ENCODE results near the gene SMCO3. TPM values are rescaled to one million over a fixed set of nuclear protein-coding genes. Genes with fewer than 3 reads are reported as not detected.

SMCO3 gene
- polyA plus RNA-seq, 1 experiment = 0.45 TPM

DNA sequence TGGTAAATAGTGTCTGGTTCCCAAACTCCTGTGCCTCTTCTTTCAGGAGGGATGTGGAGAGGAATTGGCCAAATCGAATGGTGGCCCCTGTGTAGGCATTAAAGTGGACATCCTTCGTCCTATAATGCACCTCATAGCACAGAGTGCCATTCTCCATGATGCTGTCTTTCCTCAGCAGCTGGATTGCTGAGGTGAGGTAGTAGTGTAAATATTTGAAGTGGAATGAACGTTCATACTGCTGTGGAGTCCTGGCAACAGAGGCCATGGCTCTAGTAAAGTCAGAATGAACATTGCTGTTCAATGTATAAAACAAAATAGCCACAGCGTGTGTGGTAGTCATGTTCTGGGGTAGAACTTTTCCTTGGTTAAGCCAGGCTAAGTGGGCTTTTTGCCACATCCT is 26.6 kb upstream of the SMCO3 start:
- Histone ChIP-seq H3K27me3 (ENCODE audit: control insufficient read depth, insufficient read depth, low read length) (no peaks in the 10 kb centered on the region), H3K36me3 (ENCODE audit: control insufficient read depth, insufficient read depth, low read length) (no peaks in the 10 kb centered on the region), H3K4me3 (ENCODE audit: low read depth, low read length) (no peak overlapping the region)
- ChIA-PET POLR2A (no interaction called here), CTCF (interaction anchor here (2.0 kb wide), 1 partner anchor 72 kb away, joined by 5 read pairs; no protein-coding TSS in a partner anchor)
- no peak for DNase-seq (ENCODE audit: low read depth)
- TF ChIP-seq CTCF (IDR thresholded peaks at IDR 0.05; ENCODE audit: insufficient read depth, low read depth, low read length) = no peak

DNA sequence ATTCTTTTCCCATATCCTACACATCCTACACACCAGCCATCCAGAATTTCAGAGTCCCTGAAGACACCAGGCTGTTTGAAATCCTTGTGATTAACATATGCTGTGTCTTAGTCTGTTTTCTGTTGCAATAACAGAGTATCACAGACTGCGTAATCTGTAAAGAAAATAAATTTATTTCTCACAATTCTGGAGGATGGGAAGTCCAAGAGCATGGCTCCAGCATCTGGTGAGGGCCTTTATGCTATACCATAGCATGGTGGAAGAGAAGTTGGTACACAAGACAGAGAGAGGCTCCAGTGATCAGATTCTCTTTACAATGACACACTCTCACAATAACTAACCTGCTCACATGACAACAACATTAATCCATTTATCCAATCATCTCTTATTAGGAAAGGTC is 25.3 kb upstream of the SMCO3 start:
- DNase-seq (ENCODE audit: low read depth) = no peak
- POLR2A ChIA-PET = no interaction called here
- TF ChIP-seq CTCF (IDR thresholded peaks at IDR 0.05; ENCODE audit: insufficient read depth, low read depth, low read length) = no peak
- Histone ChIP-seq H3K4me3 (ENCODE audit: low read depth, low read length) (no peak overlapping the region), H3K27me3 (ENCODE audit: control insufficient read depth, insufficient read depth, low read length) (no peaks in the 10 kb centered on the region), H3K36me3 (ENCODE audit: control insufficient read depth, insufficient read depth, low read length) (no peaks in the 10 kb centered on the region)
- CTCF ChIA-PET = no interaction called here

- ChIA-PET CTCF (interaction anchor here (0.5 to 1.6 kb wide), 4 partner anchors 12 to 385 kb away, joined by 3 to 6 read pairs (median 3); partner anchors contain the start of gene RERG), POLR2A (no interaction called here)
These were observed 22.6 kb upstream of the SMCO3 start for GRCh38 chr12:14836336-14837210.

GRCh38 chr12:14834509-14834908 is 20.5 kb upstream of the SMCO3 start:
- POLR2A ChIA-PET = no interaction called here
- DNase-seq (ENCODE audit: low read depth) = no peak
- CTCF ChIA-PET = interaction anchor here (1.1 to 1.3 kb wide), 2 partner anchors 23 to 32 kb away, joined by 3 read pairs; no protein-coding TSS in a partner anchor
- Histone ChIP-seq H3K36me3 (ENCODE audit: control insufficient read depth, insufficient read depth, low read length) (no peaks in the 10 kb centered on the region), H3K4me3 (ENCODE audit: low read depth, low read length) (no peak overlapping the region), H3K27me3 (ENCODE audit: control insufficient read depth, insufficient read depth, low read length) (no peaks in the 10 kb centered on the region)
- TF ChIP-seq CTCF (IDR thresholded peaks at IDR 0.05; ENCODE audit: insufficient read depth, low read depth, low read length) = no peak

More at GRCh38 chr12:14836336-14837210, 22.6 kb upstream of the SMCO3 start:
- no peak for DNase-seq (ENCODE audit: low read depth)
- no peak overlapping the region for H3K4me3 ChIP-seq (ENCODE audit: low read depth, low read length)
- no peak for TF ChIP-seq CTCF (IDR thresholded peaks at IDR 0.05; ENCODE audit: insufficient read depth, low read depth, low read length)
- H3K36me3 ChIP-seq (ENCODE audit: control insufficient read depth, insufficient read depth, low read length) = no peaks in the 10 kb centered on the region
- H3K27me3 ChIP-seq (ENCODE audit: control insufficient read depth, insufficient read depth, low read length) = no peaks in the 10 kb centered on the region

DNA sequence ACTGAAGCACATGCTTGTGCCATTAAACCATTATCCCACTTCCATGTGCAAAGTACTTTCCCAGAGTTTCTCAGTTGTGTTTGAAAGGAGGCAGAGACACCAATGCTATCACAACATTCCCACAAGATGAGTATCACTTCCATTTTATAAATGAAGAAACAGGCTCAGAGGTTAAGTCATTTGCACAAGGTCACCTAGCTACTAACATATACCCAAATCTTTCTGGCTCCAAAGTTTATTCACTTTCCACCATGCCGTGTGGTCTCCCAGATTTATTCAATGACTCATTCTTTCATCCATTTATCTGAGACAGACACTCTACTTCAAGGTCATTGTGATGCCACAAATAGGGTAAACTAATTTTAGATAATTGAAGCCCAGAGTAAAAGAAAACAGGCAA is 20.0 kb upstream of the SMCO3 start:
- Histone ChIP-seq H3K27me3 (ENCODE audit: control insufficient read depth, insufficient read depth, low read length) (no peaks in the 10 kb centered on the region), H3K36me3 (ENCODE audit: control insufficient read depth, insufficient read depth, low read length) (no peaks in the 10 kb centered on the region), H3K4me3 (ENCODE audit: low read depth, low read length) (no peak overlapping the region)
- ChIA-PET CTCF (interaction anchor here (1.1 to 1.3 kb wide), 2 partner anchors 23 to 32 kb away, joined by 3 read pairs; no protein-coding TSS in a partner anchor), POLR2A (no interaction called here)
- no peak for DNase-seq (ENCODE audit: low read depth)
- TF ChIP-seq CTCF (IDR thresholded peaks at IDR 0.05; ENCODE audit: insufficient read depth, low read depth, low read length) = no peak
